Aorta (tissue), 5 donors: ENCODE data around the gene FAM3D. TPM values are rescaled to one million over a fixed set of nuclear protein-coding genes. Genes with fewer than 3 reads are reported as not detected.

ENCODE experiments used
- ATAC-seq: fragments of 200-7000 bp; cut with Tn5 transposase; one replicate; pipeline ENCODE4 v1.9.1; 2022; ENCODE audit warnings: moderate library complexity; ENCODE audit not compliant: low FRiP score
- DNase-seq, 2 donors: peaks; one replicate each; pipeline ENCODE4 v3.0.0-alpha.2; 2020
- H3K27ac ChIP-seq, 2 donors: one replicate each; pipeline ENCODE4 v1.5.1; 2013; ENCODE audit warnings: low read length in 2 of 2, mild to moderate bottlenecking in 2 of 2, moderate library complexity in 2 of 2, control low read depth in 1 of 2, inconsistent platforms in 1 of 2, low read depth in 1 of 2
- H3K27me3 ChIP-seq, 2 donors: one replicate each; pipeline ENCODE4 v1.6.1; 2013; ENCODE audit warnings: control low read depth in 1 of 2, low read length in 1 of 2, mild to moderate bottlenecking in 1 of 2, moderate library complexity in 1 of 2; ENCODE audit not compliant: insufficient read depth in 2 of 2, control insufficient read depth in 1 of 2
- H3K36me3 ChIP-seq, 2 donors: one replicate each; pipeline ENCODE4 v1.6.1; 2013; ENCODE audit warnings: control low read depth in 1 of 2, low read length in 1 of 2, mild to moderate bottlenecking in 1 of 2; ENCODE audit not compliant: insufficient read depth in 2 of 2, control insufficient read depth in 1 of 2
- H3K4me1 ChIP-seq, 2 donors: one replicate each; pipeline ENCODE4 v1.6.1; 2013; ENCODE audit warnings: low read length in 2 of 2, control low read depth in 1 of 2, mild to moderate bottlenecking in 1 of 2, moderate library complexity in 1 of 2; ENCODE audit not compliant: insufficient read depth in 2 of 2, control insufficient read depth in 1 of 2
- H3K4me3 ChIP-seq, 2 donors: one replicate each; pipeline ENCODE4 v1.5.1; 2013; ENCODE audit warnings: low read length in 2 of 2, control low read depth in 1 of 2, mild to moderate bottlenecking in 1 of 2
- H3K9me3 ChIP-seq: one replicate; pipeline ENCODE4 v1.6.1; 2013; ENCODE audit warnings: mild to moderate bottlenecking, low read length; ENCODE audit not compliant: control insufficient read depth
- WGBS, 2 donors: extraction: QIAGEN DNeasy Blood & Tissue Kit; methylation state at CpG; one replicate each; pipeline ENCODE4 v1.1.7; 2013; 5-methylcytosine and 5-hydroxymethylcytosine counted together
- intact Hi-C, 2 donors: fragments of 100-400 bp; cut with DNase I; formaldehyde crosslinking; loops; one replicate each; pipeline versions ENCODE4 v1.14.2 to v1.15.0; 2022
- polyA plus RNA-seq, 2 donors: library from polyadenylated mRNA; stranded (reverse); fragments of 200-250 nt; gene quantifications; one replicate each; pipeline ENCODE4 v1.2.3, GENCODE V29; 2013
- total RNA-seq, 2 donors: library from RNA; stranded (reverse); fragmentation: NEBNext Ultra II Directional; extraction: Animal tissue kit (Norgen Biotek cat#: 25700); gene quantifications; one replicate each; pipeline ENCODE4 v1.2.1, GENCODE V29; 2021
- donor health status: healthy with polysubstance abuse.
- donor health status: Bipolar disorder and iron deficiency.
- donor health status: DM: no; HTN: no; CAD: no.
- donor health status: DM: no; HTN: no; CAD: no.
- donor health status: DM: yes; HTN: yes; CAD: no.

FAM3D gene
- total and polyA plus RNA-seq, 4 donors = 0.54 to 8.8 TPM; not detected in 2

DNA sequence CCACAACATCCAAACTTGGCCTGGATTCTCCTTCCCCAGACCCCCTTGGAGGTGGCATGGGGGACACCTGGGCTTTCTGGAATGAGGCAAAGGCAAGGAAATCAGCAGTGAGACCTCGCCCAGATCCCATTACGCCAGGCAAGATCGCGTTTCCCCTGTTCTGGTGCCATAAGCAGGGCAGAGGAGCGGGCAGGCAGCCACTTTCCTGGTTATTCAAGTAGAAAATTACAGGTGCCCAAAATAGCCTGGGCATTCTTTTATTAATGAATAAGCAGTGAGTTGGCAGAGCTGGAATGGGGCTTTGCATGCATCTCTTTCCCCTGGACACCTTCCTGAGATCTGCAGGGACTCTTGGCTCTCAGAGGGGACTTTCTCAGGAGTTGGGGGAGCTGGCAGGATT, 57.9 kb downstream of the FAM3D start:
- WGBS, 2 donors = 58 to 75% methylated on average over 5 of the region's 5 CpGs
- H3K27ac ChIP-seq = no peak overlapping the region
- no peaks in the 10 kb centered on the region for H3K27me3 ChIP-seq
- no peaks in the 10 kb centered on the region for H3K4me1 ChIP-seq
- H3K9me3 ChIP-seq = peaks cover 4% of the 10 kb centered on the region
- ATAC-seq (no peak), DNase-seq (no peak)
- H3K36me3 ChIP-seq = no peaks in the 10 kb centered on the region
- H3K4me3 ChIP-seq = no peak overlapping the region
- intact Hi-C loops = no loop called here

DNA sequence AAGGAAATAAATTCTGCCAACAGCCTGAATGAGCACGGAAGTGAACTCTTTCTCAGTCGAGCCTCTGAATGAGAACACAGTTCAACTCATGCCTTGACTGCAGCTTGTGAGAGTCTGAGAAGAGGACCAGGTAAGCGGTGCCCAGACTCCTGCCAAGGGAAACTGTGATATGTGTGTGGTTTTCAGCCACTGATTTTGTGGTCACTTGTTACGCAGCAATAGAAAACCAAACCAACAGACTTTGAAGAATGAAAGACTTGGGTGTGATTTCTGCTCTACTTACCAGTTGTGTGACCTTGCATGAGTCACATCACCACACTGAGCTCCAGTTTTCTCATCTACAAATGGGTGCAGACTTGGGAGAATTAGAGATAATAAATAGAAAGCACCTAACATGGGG, 58.8 kb downstream of the FAM3D start:
- Histone ChIP-seq H3K9me3 (peaks cover 4% of the 10 kb centered on the region), H3K36me3 (no peaks in the 10 kb centered on the region), H3K4me3 (no peak overlapping the region), H3K27ac (no peak overlapping the region), H3K4me1 (no peaks in the 10 kb centered on the region), H3K27me3 (no peaks in the 10 kb centered on the region)
- intact Hi-C loops = no loop called here
- DNase-seq = no peak
- no peak for ATAC-seq
- 70 to 75% methylated on average over 4 of the region's 4 CpGs for WGBS, 2 donors

- no peak overlapping the region for H3K27ac ChIP-seq
- intact Hi-C loops = no loop called here
- H3K36me3 ChIP-seq = no peaks in the 10 kb centered on the region
- DNase-seq (no peak), ATAC-seq (no peak)
- peaks cover 5% of the 10 kb centered on the region for H3K9me3 ChIP-seq
- H3K4me3 ChIP-seq = no peak overlapping the region
- no peaks in the 10 kb centered on the region for H3K27me3 ChIP-seq
- H3K4me1 ChIP-seq = no peaks in the 10 kb centered on the region
- WGBS, 2 donors = 67 to 77% methylated on average over 1 of the region's 1 CpG
Observed at GRCh38 chr3:58606693-58607092, 59.9 kb downstream of the FAM3D start.

GRCh38 chr3:58604031-58604430, 62.5 kb downstream of the FAM3D start:
- H3K9me3 ChIP-seq = peaks cover 5% of the 10 kb centered on the region
- 74 to 75% methylated on average over 6 of the region's 6 CpGs for WGBS, 2 donors
- H3K27me3 ChIP-seq = peaks cover 0 to 2% of the 10 kb centered on the region in 2 donors
- DNase-seq (no peak), ATAC-seq (no peak)
- intact Hi-C loops = no loop called here
- no peaks in the 10 kb centered on the region for H3K4me1 ChIP-seq
- no peak overlapping the region for H3K27ac ChIP-seq
- no peaks in the 10 kb centered on the region for H3K36me3 ChIP-seq
- no peak overlapping the region for H3K4me3 ChIP-seq

DNA sequence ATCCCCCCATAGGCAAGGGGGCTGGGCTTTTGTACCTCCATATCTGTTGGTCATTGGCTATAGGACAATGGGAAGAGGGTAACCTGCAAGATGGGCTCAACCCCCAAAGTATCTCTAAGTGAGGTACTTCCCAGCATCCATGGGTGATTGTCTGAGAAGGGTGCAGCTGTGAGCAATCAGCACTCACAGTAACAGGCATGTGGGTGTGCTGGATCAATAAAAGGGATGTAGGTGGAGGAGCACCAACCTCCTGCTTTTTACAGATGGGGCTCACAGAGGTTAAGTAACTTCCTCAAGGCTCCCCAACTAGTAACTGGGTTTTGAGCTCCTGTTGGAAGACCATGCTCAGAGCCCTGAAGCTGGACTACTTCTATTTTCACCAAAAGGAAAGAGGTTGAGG, 63.0 kb downstream of the FAM3D start:
- Histone ChIP-seq H3K9me3 (peaks cover 5% of the 10 kb centered on the region), H3K4me3 (no peak overlapping the region), H3K27ac (no peak overlapping the region), H3K27me3 (peaks cover 0 to 2% of the 10 kb centered on the region in 2 donors), H3K4me1 (no peaks in the 10 kb centered on the region), H3K36me3 (no peaks in the 10 kb centered on the region)
- DNase-seq = no peak
- ATAC-seq = no peak
- intact Hi-C loops = no loop called here

DNA sequence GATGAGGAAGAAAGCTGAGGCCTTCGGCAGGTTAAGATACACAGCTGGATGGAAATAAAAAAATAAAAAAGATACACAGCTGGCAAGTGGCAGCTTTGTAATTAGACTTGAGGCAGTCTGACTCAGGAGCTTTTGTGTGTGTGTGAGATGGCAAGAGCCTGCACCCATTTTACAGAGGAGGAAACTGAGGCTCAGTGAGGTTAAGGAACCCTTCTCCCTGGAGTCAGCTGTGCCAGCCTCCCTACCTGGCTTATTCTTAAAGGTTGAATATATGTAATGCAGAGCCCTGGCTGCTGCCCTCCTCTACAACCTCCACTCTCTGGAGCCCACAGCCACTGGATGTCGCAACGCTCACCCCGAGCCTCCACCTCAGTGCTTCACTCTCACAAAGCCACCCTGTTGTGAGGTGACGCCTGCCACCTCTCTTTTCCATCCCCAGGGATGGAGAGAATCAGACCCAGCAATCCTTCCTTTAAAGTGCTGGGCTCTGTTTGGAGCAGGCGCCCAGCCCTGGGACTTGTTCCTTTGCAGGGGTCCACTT, 68.7 kb downstream of the FAM3D start:
- DNase-seq = no peak
- intact Hi-C loops = no loop called here
- WGBS, 2 donors = 79 to 82% methylated on average over 6 of the region's 6 CpGs

DNA sequence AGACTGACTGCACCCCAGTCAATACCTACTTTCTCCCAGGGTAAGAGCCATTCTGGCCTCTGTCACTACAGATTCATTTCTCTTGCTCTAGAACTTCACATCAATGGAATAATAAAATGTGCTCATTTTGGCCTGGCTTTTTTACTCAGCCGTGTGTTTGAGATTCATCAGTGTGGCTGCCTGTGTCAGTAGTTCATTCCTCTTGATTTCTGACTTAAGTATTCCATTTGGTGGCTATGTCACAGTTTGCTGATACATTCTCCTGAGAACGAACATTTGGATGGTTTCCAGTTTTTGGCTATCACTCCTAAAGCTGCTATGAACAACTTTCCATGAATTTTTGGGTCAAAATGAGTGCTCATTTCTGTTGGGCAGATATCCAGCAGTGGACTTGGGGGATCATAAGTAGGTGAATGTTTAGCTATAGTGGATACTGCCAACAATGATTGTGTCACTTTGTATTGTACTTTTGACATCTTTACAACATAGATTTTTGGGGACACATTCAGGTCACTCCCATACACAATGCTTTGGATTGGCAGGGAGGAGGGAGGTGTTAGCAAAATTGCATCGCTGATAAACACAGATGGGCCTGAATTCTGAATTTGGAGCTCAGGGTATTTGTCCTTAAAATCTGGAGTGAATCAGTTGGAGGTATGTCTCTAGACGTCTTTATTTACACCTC, 69.6 kb downstream of the FAM3D start:
- peaks cover 0 to 2% of the 10 kb centered on the region in 2 donors for H3K27me3 ChIP-seq
- ATAC-seq = no peak
- H3K9me3 ChIP-seq = peaks cover under 1% of the 10 kb centered on the region
- H3K4me3 ChIP-seq = no peak overlapping the region
- no peaks in the 10 kb centered on the region for H3K36me3 ChIP-seq
- WGBS, 2 donors = 46 to 47% methylated on average over 4 of the region's 4 CpGs
- DNase-seq = no peak
- no peak overlapping the region for H3K27ac ChIP-seq
- intact Hi-C loops = no loop called here
- H3K4me1 ChIP-seq = no peaks in the 10 kb centered on the region

More for the DNA sequence above, 68.7 kb downstream of the FAM3D start:
- ATAC-seq = no peak
- H3K4me1 ChIP-seq = no peaks in the 10 kb centered on the region
- no peak overlapping the region for H3K4me3 ChIP-seq
- H3K36me3 ChIP-seq = no peaks in the 10 kb centered on the region
- H3K27ac ChIP-seq = no peak overlapping the region
- H3K9me3 ChIP-seq = peaks cover 2% of the 10 kb centered on the region
- H3K27me3 ChIP-seq = peaks cover 0 to 2% of the 10 kb centered on the region in 2 donors

DNA sequence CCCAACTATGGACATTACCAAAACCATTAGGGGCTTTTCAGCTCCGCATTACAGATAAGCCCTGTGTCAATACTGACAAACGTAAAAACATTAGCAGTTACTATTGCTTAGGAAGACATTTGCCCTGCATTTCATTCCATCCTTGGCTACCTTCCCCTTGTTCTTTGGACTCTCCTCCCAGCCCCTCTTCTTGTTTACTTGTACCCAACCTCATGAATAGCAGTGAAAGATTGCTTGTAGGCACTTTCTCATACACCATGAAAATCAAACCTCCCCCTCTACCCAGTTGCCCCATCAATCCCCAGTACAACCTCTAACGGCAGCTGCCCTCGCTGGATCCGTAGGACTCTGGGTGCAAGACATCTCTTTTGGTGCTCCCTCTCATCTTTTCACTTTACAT, 72.5 kb downstream of the FAM3D start:
- ATAC-seq (no peak), DNase-seq (no peak)
- no peak overlapping the region for H3K4me3 ChIP-seq
- 79 to 84% methylated on average over 5 of the region's 5 CpGs for WGBS, 2 donors
- H3K4me1 ChIP-seq = no peaks in the 10 kb centered on the region
- intact Hi-C loops = no loop called here
- H3K36me3 ChIP-seq = no peaks in the 10 kb centered on the region
- no peaks in the 10 kb centered on the region for H3K27me3 ChIP-seq
- no peaks in the 10 kb centered on the region for H3K9me3 ChIP-seq
- no peak overlapping the region for H3K27ac ChIP-seq
